AG10803 (cell line): ENCODE data around the gene DYDC1.

Experiments
- DNase-seq: peaks from one replicate; pipeline ENCODE4 v3.0.0; 2010; ENCODE audit warnings: low read depth
- H3K4me3 ChIP-seq: 2 replicates; pipeline ENCODE4 v1.5.1; 2011; ENCODE audit warnings: mild to moderate bottlenecking, low read length, control low read depth
- CTCF ChIP-seq: conservative IDR thresholded peaks from 2 replicates; pipeline ENCODE4 v1.5.1; 2011; ENCODE audit warnings: mild to moderate bottlenecking, low read length, control low read depth, inconsistent platforms

Gene DYDC1

GRCh38 chr10:80322158-80322557 is 34.4 kb downstream of the DYDC1 start:
- DNase-seq, result no peak
- TF ChIP-seq CTCF, result no peak
- H3K4me3 ChIP-seq, result no peak overlapping the region

GRCh38 chr10:80321183-80321582 is 35.4 kb downstream of the DYDC1 start:
- TF ChIP-seq CTCF, result no peak
- H3K4me3 ChIP-seq, result no peak overlapping the region
- DNase-seq, result no peak

- DNase-seq, result no peak
- no peak for TF ChIP-seq CTCF
- H3K4me3 ChIP-seq, result no peak overlapping the region
These were observed 36.2 kb downstream of the DYDC1 start for GRCh38 chr10:80320377-80320776.

- no peak for TF ChIP-seq CTCF
These were observed 36.7 kb downstream of the DYDC1 start for GRCh38 chr10:80319725-80320290.

GRCh38 chr10:80319318-80319717 is 37.2 kb downstream of the DYDC1 start:
- TF ChIP-seq CTCF, result no peak
- H3K4me3 ChIP-seq, result no peak overlapping the region
- DNase-seq, result no peak

More at GRCh38 chr10:80319725-80320290, 36.7 kb downstream of the DYDC1 start:
- no peak overlapping the region for H3K4me3 ChIP-seq
- no peak for DNase-seq

GRCh38 chr10:80318742-80319141 is 37.8 kb downstream of the DYDC1 start:
- H3K4me3 ChIP-seq, result no peak overlapping the region
- TF ChIP-seq CTCF, result no peak
- no peak for DNase-seq

GRCh38 chr10:80315391-80315790 is 41.2 kb downstream of the DYDC1 start:
- DNase-seq, result no peak
- no peak overlapping the region for H3K4me3 ChIP-seq
- no peak for TF ChIP-seq CTCF
